ENCODE measurements around the gene C3. TPM values are rescaled to one million over a fixed set of nuclear protein-coding genes. Genes with fewer than 3 reads are reported as not detected.
"Not testable (repeated sequence)": the region's sequence is repeated elsewhere in the genome, so short reads cannot be mapped to it uniquely, and the experiment has no call there.

The C3 gene
- total RNA-seq, 2 donors from 2014 or later, result 320 to 382 TPM

DNA sequence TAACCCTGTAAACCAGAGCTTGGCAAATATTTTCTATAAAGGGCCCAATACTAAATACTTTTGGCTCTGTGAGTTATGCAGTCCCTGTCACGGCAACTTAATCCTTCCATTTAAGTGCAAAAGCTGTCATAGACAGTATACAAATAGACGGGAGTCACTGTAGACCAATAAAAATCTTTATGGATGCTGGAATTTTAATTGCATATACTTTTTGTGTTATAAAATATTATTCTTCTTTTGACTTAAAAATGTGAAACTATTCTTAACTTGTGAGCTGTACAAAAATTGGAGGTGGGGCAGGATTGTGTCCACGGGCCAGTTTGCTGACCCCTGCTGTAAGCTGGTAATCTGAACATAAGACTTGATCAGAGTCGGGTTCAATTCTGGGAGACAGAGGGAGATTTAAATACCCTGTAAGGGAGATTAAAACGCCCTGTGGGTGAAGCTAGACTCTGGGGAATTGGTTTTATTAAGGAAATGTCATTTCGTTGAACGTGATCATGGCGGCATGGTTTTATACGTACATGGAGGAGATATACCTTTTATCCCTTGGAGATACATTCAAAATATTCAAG lies 72.2 kb downstream of the C3 start:
- Histone ChIP-seq H3K27ac (no peak overlapping the region), H3K27me3 (peaks cover 0 to 7% of the 10 kb centered on the region in 2 donors), H3K9me3 (no peaks in the 10 kb centered on the region), H3K4me1 (no peaks in the 10 kb centered on the region), H3K36me3 (replicated peaks in 1 of 2; ENCODE audit: insufficient read depth in 1 of 2, low read depth in 2 of 2) (no peaks in the 10 kb centered on the region), H3K4me3 (no peak overlapping the region)
- DNase-seq (no peak), ATAC-seq (no peak)
- intact Hi-C loops (cut with DNase I), result no loop called here
- TF ChIP-seq, protein P1, sequence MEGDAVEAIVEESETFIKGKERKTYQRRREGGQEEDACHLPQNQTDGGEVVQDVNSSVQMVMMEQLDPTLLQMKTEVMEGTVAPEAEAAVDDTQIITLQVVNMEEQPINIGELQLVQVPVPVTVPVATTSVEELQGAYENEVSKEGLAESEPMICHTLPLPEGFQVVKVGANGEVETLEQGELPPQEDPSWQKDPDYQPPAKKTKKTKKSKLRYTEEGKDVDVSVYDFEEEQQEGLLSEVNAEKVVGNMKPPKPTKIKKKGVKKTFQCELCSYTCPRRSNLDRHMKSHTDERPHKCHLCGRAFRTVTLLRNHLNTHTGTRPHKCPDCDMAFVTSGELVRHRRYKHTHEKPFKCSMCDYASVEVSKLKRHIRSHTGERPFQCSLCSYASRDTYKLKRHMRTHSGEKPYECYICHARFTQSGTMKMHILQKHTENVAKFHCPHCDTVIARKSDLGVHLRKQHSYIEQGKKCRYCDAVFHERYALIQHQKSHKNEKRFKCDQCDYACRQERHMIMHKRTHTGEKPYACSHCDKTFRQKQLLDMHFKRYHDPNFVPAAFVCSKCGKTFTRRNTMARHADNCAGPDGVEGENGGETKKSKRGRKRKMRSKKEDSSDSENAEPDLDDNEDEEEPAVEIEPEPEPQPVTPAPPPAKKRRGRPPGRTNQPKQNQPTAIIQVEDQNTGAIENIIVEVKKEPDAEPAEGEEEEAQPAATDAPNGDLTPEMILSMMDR (IDR thresholded peaks at IDR 0.05), result no peak
- no peak for TF ChIP-seq POLR2A (IDR thresholded peaks at IDR 0.05)
- WGBS, 2 donors, result 73 to 74% methylated on average over 9 of the region's 9 CpGs

DNA sequence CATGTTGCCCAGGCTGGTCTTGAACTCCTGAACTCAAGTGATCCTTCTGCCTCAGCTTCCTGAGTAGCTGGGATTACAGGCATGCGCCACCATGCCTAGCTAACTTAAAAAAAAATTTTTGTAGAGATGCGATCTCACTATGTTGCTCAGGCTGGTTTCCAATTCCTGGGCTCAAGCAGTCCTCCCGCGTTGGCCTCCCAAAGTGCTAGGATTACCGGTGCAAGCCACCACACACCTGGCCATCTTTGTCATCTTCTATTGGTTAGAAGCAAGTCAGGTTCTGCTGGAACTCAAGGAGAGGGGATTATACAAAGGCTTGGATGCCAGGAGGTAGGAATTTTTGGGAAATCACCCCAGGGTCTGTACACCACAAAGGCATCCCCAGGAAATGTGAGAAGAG lies 75.7 kb downstream of the C3 start:
- Histone ChIP-seq H3K27me3 (peaks cover 0 to 7% of the 10 kb centered on the region in 2 donors), H3K36me3 (replicated peaks in 1 of 2; ENCODE audit: insufficient read depth in 1 of 2, low read depth in 2 of 2) (no peaks in the 10 kb centered on the region), H3K4me1 (no peaks in the 10 kb centered on the region), H3K4me3 (no peak overlapping the region), H3K9me3 (no peaks in the 10 kb centered on the region), H3K27ac (no peak overlapping the region)
- ATAC-seq (no peak), DNase-seq (no peak)
- WGBS, 2 donors, result 79 to 83% methylated on average over 5 of the region's 5 CpGs
- intact Hi-C loops (cut with DNase I), result no loop called here
- TF ChIP-seq, protein P1 (IDR thresholded peaks at IDR 0.05), result no peak
- no peak for TF ChIP-seq POLR2A (IDR thresholded peaks at IDR 0.05)

DNA sequence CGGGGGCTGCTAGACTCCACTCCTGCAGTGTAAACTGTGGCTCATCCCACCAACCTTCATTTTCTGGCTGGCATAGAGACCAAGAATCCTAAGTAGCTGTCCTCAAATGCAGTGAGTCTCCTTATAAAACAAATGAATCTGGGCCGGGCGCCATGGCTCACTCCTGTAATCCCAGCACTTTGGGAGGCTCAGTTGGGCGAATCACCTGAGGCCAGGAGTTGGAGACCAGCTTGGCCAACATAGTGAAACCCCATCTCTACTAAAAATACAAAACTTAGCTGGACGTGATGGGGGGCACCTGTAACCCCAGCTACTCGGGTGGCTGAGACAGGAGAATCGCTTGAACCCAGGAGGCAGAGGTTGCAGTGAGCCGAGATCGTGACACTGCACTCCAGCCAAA lies 80.1 kb downstream of the C3 start:
- H3K4me1 ChIP-seq; H3K27me3 ChIP-seq; H3K4me3 ChIP-seq; DNase-seq; intact Hi-C loops (cut with DNase I); H3K27ac ChIP-seq; H3K9me3 ChIP-seq; ATAC-seq; H3K36me3 ChIP-seq (replicated peaks in 1 of 2; ENCODE audit: insufficient read depth in 1 of 2, low read depth in 2 of 2): not testable (repeated sequence)
- WGBS, 2 donors, result 72 to 86% methylated on average over 1 to 9 of the region's 9 CpGs

DNA sequence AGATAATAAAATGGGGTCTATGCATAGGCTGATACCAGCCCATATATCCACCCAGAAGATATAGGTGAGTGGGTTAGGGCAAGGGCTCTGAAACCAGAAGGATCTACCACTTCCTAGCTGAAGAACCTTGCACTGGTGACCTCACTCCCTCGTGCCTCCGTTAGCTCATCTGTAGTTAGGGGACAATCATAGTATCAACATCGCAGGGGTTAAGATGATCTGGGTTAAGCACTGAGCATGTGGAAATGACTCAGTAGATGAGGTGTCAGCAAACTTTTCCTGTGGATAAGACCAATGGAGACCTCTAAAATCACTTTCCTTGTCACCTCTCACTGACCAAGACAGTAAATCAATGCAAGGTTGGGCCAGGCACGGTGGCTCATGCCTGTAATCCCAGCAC lies 81.0 kb downstream of the C3 start:
- ATAC-seq, result no peak
- H3K36me3 ChIP-seq (replicated peaks in 1 of 2; ENCODE audit: insufficient read depth in 1 of 2, low read depth in 2 of 2), result no peaks in the 10 kb centered on the region
- TF ChIP-seq POLR2A (IDR thresholded peaks at IDR 0.05), result no peak
- TF ChIP-seq, protein P1 (IDR thresholded peaks at IDR 0.05), result no peak
- no peaks in the 10 kb centered on the region for H3K4me1 ChIP-seq
- no peak overlapping the region for H3K4me3 ChIP-seq
- 52 to 64% methylated on average over 4 of the region's 4 CpGs for whole genome bisulfite sequencing, 2 donors
- H3K9me3 ChIP-seq, result no peaks in the 10 kb centered on the region
- intact Hi-C loops (cut with DNase I), result loop anchor here (10.0 kb wide), 2 partner anchors 115 to 225 kb away; no protein-coding TSS in a partner anchor
- H3K27me3 ChIP-seq, result no peaks in the 10 kb centered on the region
- no peak for DNase-seq
- no peak overlapping the region for H3K27ac ChIP-seq

DNA sequence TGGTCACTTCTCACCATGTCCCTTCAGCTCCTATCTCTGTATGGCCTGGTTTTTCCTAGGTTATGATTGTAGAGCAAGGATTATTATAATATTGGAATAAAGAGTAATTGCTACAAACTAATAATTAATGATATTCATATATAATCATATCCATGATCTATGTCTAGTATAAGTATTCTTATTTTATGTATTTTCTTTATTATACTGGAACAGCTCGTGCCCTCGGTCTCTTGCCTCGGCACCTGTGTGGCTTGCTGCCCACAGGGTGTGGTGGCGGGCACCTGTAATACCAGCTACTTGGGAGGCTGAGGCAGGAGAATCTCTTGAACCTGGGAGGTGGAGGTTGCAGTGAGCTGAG lies 87.0 kb downstream of the C3 start:
- intact Hi-C loops (cut with DNase I), result loop anchor here (10.0 kb wide), 2 partner anchors 109 to 231 kb away; no protein-coding TSS in a partner anchor
- not testable (repeated sequence) for H3K4me1 ChIP-seq; H3K27me3 ChIP-seq; H3K36me3 ChIP-seq (replicated peaks in 1 of 2; ENCODE audit: insufficient read depth in 1 of 2, low read depth in 2 of 2); DNase-seq; ATAC-seq; H3K27ac ChIP-seq; H3K4me3 ChIP-seq; H3K9me3 ChIP-seq
- TF ChIP-seq, protein P1 (IDR thresholded peaks at IDR 0.05), result peak in 2 of 7 experiments; percentile 1 to 3
- WGBS, 2 donors, result 55 to 66% methylated on average over 4 of the region's 4 CpGs
